HEK293 (cell line): ENCODE data around the gene ZBTB20.

Experiments
- CTCF ChIA-PET: fragments of 350-600 bp; formaldehyde crosslinking; extraction: SDS; loops from one replicate; lab custom pipeline; 2021; ENCODE audit warnings: antibody characterized with exemption; lab: Yijun Ruan, JAX
- POLR2A ChIA-PET: fragments of 300-600 bp; formaldehyde crosslinking; extraction: SDS; loops from one replicate; lab custom pipeline; 2020; ENCODE audit warnings: antibody characterized with exemption, inconsistent platforms; lab: Yijun Ruan, JAX
- H3K27ac ChIP-seq: fragments of 200-500 bp; sonication (Bioruptor generic); 2 replicates; pipeline ENCODE4 v1.5.1; 2014; ENCODE audit warnings: low read depth, low read length, control low read depth, inconsistent platforms; ENCODE audit errors: extremely low read depth
- H3K36me3 ChIP-seq, 2 experiments: fragments of 200-500 bp in 1 of 2; sonication (Bioruptor generic) in 1 of 2; 1 replicate in 1 of 2; 2 replicates in 1 of 2; pipeline ENCODE4 v1.5.1; 2014 to 2017; ENCODE audit warnings: inconsistent platforms in 2 of 2, low read length in 2 of 2; ENCODE audit not compliant: control insufficient read depth in 2 of 2, insufficient read depth in 1 of 2
- H3K4me1 ChIP-seq: fragments of 200-500 bp; sonication (Bioruptor generic); 2 replicates; pipeline ENCODE4 v1.5.1; 2014; ENCODE audit warnings: mild to moderate bottlenecking, low read length, inconsistent platforms; ENCODE audit not compliant: control insufficient read depth, insufficient read depth
- H3K4me3 ChIP-seq: 2 replicates; pipeline ENCODE4 v1.5.1; 2011; ENCODE audit warnings: low read depth, mild to moderate bottlenecking, control low read depth, low read length, moderate library complexity
- H3K9me3 ChIP-seq: fragments of 200-500 bp; sonication (Bioruptor generic); 2 replicates; pipeline ENCODE4 v1.5.1; 2014; ENCODE audit warnings: low read depth, low read length, inconsistent platforms; ENCODE audit not compliant: control insufficient read depth, insufficient read depth
- GLI2 ChIP-seq: fragments of 450-650 bp; formaldehyde crosslinking; IDR thresholded peaks from 2 replicates; pipeline ENCODE4; 2017; ENCODE audit warnings: missing biosample characterization, missing genetic modification characterization, low read depth, borderline replicate concordance
- PRDM4 ChIP-seq: fragments of 450-650 bp; formaldehyde crosslinking; IDR thresholded peaks from 2 replicates; pipeline ENCODE4 v1.5.1; 2017; ENCODE audit warnings: missing biosample characterization, missing genetic modification characterization
- TRIM28 ChIP-seq: IDR thresholded peaks from 2 replicates; pipeline ENCODE4 v1.6.1; 2011; ENCODE audit warnings: low read length, control low read depth, borderline replicate concordance
- ZBTB11 ChIP-seq: fragments of 450-650 bp; formaldehyde crosslinking; conservative IDR thresholded peaks from 2 replicates; pipeline ENCODE4 v1.5.1; 2016; ENCODE audit warnings: low read depth, missing biosample characterization, missing genetic modification characterization
- ZBTB48 ChIP-seq: fragments of 450-650 bp; formaldehyde crosslinking; IDR thresholded peaks from 2 replicates; pipeline ENCODE4 v1.5.1; 2016; ENCODE audit warnings: missing biosample characterization, missing genetic modification characterization
- ZFP41 ChIP-seq: fragments of 450-650 bp; formaldehyde crosslinking; IDR thresholded peaks from 2 replicates; pipeline ENCODE4 v1.5.1; 2016; ENCODE audit warnings: missing biosample characterization, missing genetic modification characterization, borderline replicate concordance
- ZNF23 ChIP-seq: fragments of 450-650 bp; formaldehyde crosslinking; IDR thresholded peaks from 2 replicates; pipeline ENCODE4 v1.5.1; 2016; ENCODE audit warnings: missing biosample characterization, missing genetic modification characterization, borderline replicate concordance
- ZNF266 ChIP-seq: fragments of 450-650 bp; formaldehyde crosslinking; IDR thresholded peaks from 2 replicates; pipeline ENCODE4 v1.5.1; 2016; ENCODE audit warnings: missing biosample characterization, missing genetic modification characterization, low read depth
- ZNF555 ChIP-seq: fragments of 450-650 bp; formaldehyde crosslinking; conservative IDR thresholded peaks from 2 replicates; pipeline ENCODE4 v1.5.1; 2017; ENCODE audit warnings: missing biosample characterization, mild to moderate bottlenecking, missing genetic modification characterization, inconsistent platforms
- ZNF585B ChIP-seq: fragments of 450-650 bp; formaldehyde crosslinking; IDR thresholded peaks from 2 replicates; pipeline ENCODE4 v1.5.1; 2016; ENCODE audit warnings: missing biosample characterization, missing genetic modification characterization
- ZNF600 ChIP-seq: fragments of 450-650 bp; formaldehyde crosslinking; IDR thresholded peaks from 2 replicates; pipeline ENCODE4 v1.5.1; 2016; ENCODE audit warnings: missing biosample characterization, missing genetic modification characterization
- ZNF677 ChIP-seq: fragments of 450-650 bp; IDR thresholded peaks from 2 replicates; pipeline ENCODE4 v1.5.0; 2018; ENCODE audit warnings: missing biosample characterization, mild to moderate bottlenecking, missing genetic modification characterization, moderate library complexity
- ZNF747 ChIP-seq: fragments of 450-650 bp; formaldehyde crosslinking; IDR thresholded peaks from 2 replicates; pipeline ENCODE4 v1.5.1; 2016; ENCODE audit warnings: missing biosample characterization, missing genetic modification characterization
- ZNF777 ChIP-seq: fragments of 450-650 bp; formaldehyde crosslinking; IDR thresholded peaks from 2 replicates; pipeline ENCODE4 v1.5.1; 2017; ENCODE audit warnings: missing biosample characterization, missing genetic modification characterization, borderline replicate concordance
- ZSCAN16 ChIP-seq: fragments of 450-650 bp; formaldehyde crosslinking; IDR thresholded peaks from 2 replicates; pipeline ENCODE4 v1.5.1; 2016; ENCODE audit warnings: missing biosample characterization, missing genetic modification characterization
- TF ChIP-seq, protein P1 (sequence below): fragments of 450-650 bp; formaldehyde crosslinking; IDR thresholded peaks from 2 replicates; pipeline ENCODE4 v1.5.1; 2016; ENCODE audit warnings: missing biosample characterization, missing genetic modification characterization
- TF ChIP-seq, protein P2 (sequence below): fragments of 450-650 bp; formaldehyde crosslinking; IDR thresholded peaks from 2 replicates; pipeline ENCODE4 v1.5.1; 2016; ENCODE audit warnings: missing biosample characterization, missing genetic modification characterization

Gene ZBTB20

GRCh38 chr3:114571363-114571762, 575.7 kb downstream of the ZBTB20 start (continued):
- TF ChIP-seq, protein P1, sequence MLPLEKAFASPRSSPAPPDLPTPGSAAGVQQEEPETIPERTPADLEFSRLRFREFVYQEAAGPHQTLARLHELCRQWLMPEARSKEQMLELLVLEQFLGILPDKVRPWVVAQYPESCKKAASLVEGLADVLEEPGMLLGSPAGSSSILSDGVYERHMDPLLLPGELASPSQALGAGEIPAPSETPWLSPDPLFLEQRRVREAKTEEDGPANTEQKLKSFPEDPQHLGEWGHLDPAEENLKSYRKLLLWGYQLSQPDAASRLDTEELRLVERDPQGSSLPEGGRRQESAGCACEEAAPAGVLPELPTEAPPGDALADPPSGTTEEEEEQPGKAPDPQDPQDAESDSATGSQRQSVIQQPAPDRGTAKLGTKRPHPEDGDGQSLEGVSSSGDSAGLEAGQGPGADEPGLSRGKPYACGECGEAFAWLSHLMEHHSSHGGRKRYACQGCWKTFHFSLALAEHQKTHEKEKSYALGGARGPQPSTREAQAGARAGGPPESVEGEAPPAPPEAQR = no peak

DNA sequence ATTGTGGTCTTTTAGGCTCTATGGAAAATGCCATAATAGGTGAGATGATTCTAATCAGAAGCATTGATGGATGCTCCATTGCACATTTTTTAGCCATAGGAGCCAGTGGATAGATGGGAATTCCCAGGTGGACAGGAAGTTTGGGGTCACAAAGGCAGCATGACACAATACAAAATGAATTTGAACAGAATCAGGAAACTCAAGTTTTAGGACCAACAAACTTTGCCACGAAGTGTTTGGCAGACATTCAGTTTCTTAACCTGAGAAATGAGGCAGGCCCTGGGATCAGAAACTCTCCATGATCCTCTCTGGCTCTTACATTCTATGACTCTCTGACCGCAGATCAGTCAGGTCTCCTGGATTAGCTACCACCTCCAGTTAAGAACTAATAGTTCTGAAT, 577.9 kb downstream of the ZBTB20 start:
- Histone ChIP-seq H3K36me3 (no peaks in the 10 kb centered on the region), H3K27ac (no peak overlapping the region), H3K4me3 (no peak overlapping the region), H3K9me3 (no peaks in the 10 kb centered on the region), H3K4me1 (no peaks in the 10 kb centered on the region)
- no peak for TF ChIP-seq ZNF266 (tag by site-specific recombination)
- no peak for TF ChIP-seq ZNF677
- TF ChIP-seq ZNF555 (tag by site-specific recombination) = no peak
- TF ChIP-seq ZNF747 (tag by site-specific recombination) = no peak
- no peak for TF ChIP-seq ZNF585B
- TF ChIP-seq ZNF600 = no peak
- CTCF ChIA-PET = no interaction called here
- POLR2A ChIA-PET = no interaction called here

GRCh38 chr3:114567771-114568170, 579.3 kb downstream of the ZBTB20 start:
- Histone ChIP-seq H3K4me1 (no peaks in the 10 kb centered on the region), H3K27ac (no peak overlapping the region), H3K36me3 (no peaks in the 10 kb centered on the region), H3K4me3 (no peak overlapping the region), H3K9me3 (no peaks in the 10 kb centered on the region)
- TF ChIP-seq ZNF777 (tag by site-specific recombination) = no peak
- no peak for TF ChIP-seq ZNF677
- ChIA-PET POLR2A (no interaction called here), CTCF (no interaction called here)

DNA sequence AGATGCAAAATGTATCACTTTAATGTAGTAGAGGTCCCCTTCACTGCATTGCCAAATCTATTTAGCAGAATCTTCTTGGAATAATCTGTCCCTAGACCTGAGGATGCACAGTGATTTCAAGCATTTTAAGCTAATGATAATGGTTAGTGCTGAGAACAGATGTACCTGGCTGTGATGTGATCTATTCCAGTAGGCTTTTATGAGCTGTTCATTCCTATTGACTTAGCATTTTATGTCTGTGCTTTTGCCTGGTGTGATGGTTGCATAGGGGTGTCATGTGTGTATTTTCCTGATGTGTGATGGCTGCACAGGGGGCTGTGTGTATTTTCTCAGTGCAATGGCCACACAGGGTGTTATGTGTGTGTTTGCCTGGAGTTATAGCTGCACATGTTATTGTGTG, 580.3 kb downstream of the ZBTB20 start:
- ChIA-PET CTCF (no interaction called here), POLR2A (no interaction called here)
- Histone ChIP-seq H3K27ac (no peak overlapping the region), H3K9me3 (no peaks in the 10 kb centered on the region), H3K36me3 (no peaks in the 10 kb centered on the region), H3K4me1 (no peaks in the 10 kb centered on the region), H3K4me3 (no peak overlapping the region)
- TF ChIP-seq ZNF747 (tag by site-specific recombination) = no peak
- TF ChIP-seq PRDM4 (tag by site-specific recombination) = no peak
- no peak for TF ChIP-seq GLI2 (tag by site-specific recombination)
- TF ChIP-seq ZFP41 (tag by site-specific recombination) = no peak
- TF ChIP-seq TRIM28 = no peak
- TF ChIP-seq, protein P2, sequence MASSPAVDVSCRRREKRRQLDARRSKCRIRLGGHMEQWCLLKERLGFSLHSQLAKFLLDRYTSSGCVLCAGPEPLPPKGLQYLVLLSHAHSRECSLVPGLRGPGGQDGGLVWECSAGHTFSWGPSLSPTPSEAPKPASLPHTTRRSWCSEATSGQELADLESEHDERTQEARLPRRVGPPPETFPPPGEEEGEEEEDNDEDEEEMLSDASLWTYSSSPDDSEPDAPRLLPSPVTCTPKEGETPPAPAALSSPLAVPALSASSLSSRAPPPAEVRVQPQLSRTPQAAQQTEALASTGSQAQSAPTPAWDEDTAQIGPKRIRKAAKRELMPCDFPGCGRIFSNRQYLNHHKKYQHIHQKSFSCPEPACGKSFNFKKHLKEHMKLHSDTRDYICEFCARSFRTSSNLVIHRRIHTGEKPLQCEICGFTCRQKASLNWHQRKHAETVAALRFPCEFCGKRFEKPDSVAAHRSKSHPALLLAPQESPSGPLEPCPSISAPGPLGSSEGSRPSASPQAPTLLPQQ (tag by site-specific recombination) = no peak
- TF ChIP-seq ZNF23 (tag by site-specific recombination) = no peak
- no peak for TF ChIP-seq ZBTB11 (tag by site-specific recombination)
- TF ChIP-seq ZSCAN16 (tag by site-specific recombination) = no peak
- TF ChIP-seq ZBTB48 (tag by site-specific recombination) = no peak
